Mesodermal cell (in vitro differentiated cells): ENCODE data around the gene PROKR1.
"Not testable (repeated sequence)": the region's sequence is repeated elsewhere in the genome, so short reads cannot be mapped to it uniquely, and the experiment has no call there.

ENCODE experiments used
- H3K27ac ChIP-seq: 2 replicates; pipeline ENCODE4 v1.7.0; 2013; ENCODE audit warnings: mild to moderate bottlenecking, low read depth, low read length, moderate library complexity; ENCODE audit not compliant: severe bottlenecking
- H3K36me3 ChIP-seq: 2 replicates; pipeline ENCODE4 v1.7.1; 2013; ENCODE audit warnings: mild to moderate bottlenecking, low read length, moderate library complexity; ENCODE audit not compliant: control insufficient read depth, insufficient read depth
- H3K4me1 ChIP-seq: one replicate; pipeline ENCODE4 v1.7.1; 2013; ENCODE audit warnings: mild to moderate bottlenecking, low read length; ENCODE audit not compliant: insufficient read depth, control insufficient read depth, poor library complexity, severe bottlenecking
- H3K4me3 ChIP-seq: 2 replicates; pipeline ENCODE4 v1.7.0; 2013; ENCODE audit warnings: low read length, control low read depth, mild to moderate bottlenecking; ENCODE audit not compliant: insufficient read depth, poor library complexity, severe bottlenecking; ENCODE audit errors: extremely low read depth
- H3K9me3 ChIP-seq: 2 replicates; pipeline ENCODE4 v1.7.1; 2013; ENCODE audit warnings: mild to moderate bottlenecking, low read length, moderate library complexity; ENCODE audit not compliant: control insufficient read depth
- WGBS, 2 experiments: methylation state at CpG; one replicate each; pipeline ENCODE4 v1.1.5; 2013; ENCODE audit warnings: missing lambda C conversion rate in 2 of 2; ENCODE audit not compliant: insufficient coverage in 2 of 2; 5-methylcytosine and 5-hydroxymethylcytosine counted together

PROKR1 gene

GRCh38 chr2:68677837-68678236 lies 34.5 kb downstream of the PROKR1 start:
- H3K4me3 ChIP-seq = not testable (repeated sequence)
- no CpG with 5 or more reads among the region's 3 CpGs for WGBS, 2 experiments

DNA sequence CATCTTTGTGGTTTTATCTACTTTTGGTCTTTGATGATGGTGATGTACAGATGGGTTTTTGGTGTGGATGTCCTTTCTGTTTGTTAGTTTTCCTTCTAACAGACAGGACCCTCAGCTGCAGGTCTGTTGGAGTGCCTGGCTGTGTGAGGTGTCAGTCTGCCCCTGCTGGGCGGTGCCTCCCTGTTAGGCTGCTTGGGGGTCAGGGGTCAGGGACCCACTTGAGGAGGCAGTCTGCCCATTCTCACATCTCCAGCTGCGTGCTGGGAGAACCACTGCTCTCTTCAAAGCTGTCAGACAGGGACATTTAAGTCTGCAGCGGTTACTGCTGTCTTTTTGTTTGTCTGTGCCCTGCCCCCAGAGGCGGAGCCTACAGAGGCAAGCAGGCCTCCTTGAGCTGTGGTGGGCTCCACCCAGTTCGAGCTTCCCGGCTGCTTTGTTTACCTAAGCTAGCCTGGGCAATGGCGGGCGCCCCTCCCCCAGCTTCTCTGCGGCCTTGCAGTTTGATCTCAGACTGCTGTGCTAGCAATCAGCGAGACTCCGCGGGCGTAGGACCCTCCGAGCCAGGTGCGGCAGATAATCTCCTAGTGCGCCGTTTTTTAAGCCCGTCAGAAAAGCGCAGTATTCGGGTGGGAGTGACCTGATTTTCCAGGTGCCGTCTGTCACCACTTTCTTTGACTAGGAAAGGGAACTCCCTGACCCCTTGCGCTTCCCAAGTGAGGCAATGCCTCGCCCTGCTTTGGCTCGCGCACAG lies 36.0 kb downstream of the PROKR1 start:
- H3K9me3 ChIP-seq, H3K27ac ChIP-seq, H3K4me1 ChIP-seq, H3K36me3 ChIP-seq, H3K4me3 ChIP-seq: not testable (repeated sequence)
- 51 to 55% methylated on average over 18 to 19 of the region's 25 CpGs for WGBS, 2 experiments

More at GRCh38 chr2:68677837-68678236, 34.5 kb downstream of the PROKR1 start:
- H3K9me3 ChIP-seq, H3K36me3 ChIP-seq, H3K4me1 ChIP-seq, H3K27ac ChIP-seq: not testable (repeated sequence)

GRCh38 chr2:68679917-68680267 lies 36.5 kb downstream of the PROKR1 start:
- H3K4me1 ChIP-seq, H3K27ac ChIP-seq, H3K4me3 ChIP-seq, H3K9me3 ChIP-seq, H3K36me3 ChIP-seq: not testable (repeated sequence)
- WGBS, 2 experiments = 90 to 95% methylated on average over 2 to 4 of the region's 9 CpGs

DNA sequence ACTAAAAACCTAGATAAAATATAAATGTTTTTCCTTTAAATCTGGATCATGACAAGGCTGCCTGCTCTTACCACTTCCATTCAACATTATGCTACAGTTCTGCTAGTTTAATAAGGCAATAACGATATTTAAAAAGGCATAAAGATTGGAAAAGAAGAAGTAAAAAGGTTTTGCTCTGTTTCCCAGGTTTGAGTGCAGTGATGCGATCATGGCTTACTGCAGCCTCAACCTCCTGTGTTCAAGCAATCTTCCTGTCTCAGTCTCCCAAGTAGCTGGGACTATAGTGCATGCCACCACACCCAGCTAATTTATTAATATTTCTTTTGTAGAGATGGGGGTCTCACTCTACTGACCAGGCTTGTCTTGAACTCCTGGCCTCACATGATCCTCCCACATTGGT lies 40.8 kb downstream of the PROKR1 start:
- Histone ChIP-seq H3K9me3 (no peaks in the 10 kb centered on the region), H3K4me1 (no peaks in the 10 kb centered on the region), H3K36me3 (no peaks in the 10 kb centered on the region), H3K4me3 (no peak overlapping the region), H3K27ac (no peak overlapping the region)
- WGBS, 2 experiments = 60 to 83% methylated on average over 1 of the region's 2 CpGs

- Histone ChIP-seq H3K9me3 (no peaks in the 10 kb centered on the region), H3K4me1 (peaks cover 5% of the 10 kb centered on the region), H3K4me3 (no peak overlapping the region), H3K27ac (no peak overlapping the region), H3K36me3 (no peaks in the 10 kb centered on the region)
- WGBS, 2 experiments = 54 to 63% methylated on average over 3 to 4 of the region's 5 CpGs
Observed at GRCh38 chr2:68686178-68686577, 42.8 kb downstream of the PROKR1 start.

DNA sequence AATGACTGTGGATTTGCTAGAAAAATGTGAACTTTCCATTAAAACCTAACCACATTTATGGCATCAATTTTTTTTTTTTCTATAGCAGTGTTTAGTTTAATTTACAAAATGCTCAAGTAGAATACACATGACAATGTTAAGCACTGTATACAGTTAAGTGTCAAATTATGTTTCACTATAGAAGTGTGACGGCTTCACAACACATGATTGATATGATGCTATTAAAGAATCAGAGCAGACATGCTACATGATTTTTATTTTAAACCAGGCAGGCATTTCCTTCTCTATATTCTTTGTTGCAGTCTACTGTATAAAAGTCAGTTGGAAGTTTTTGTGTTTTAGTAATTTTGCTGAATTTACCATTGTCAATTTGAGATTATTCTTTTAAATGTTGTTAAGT lies 43.6 kb downstream of the PROKR1 start:
- 100% methylated on average over 1 of the region's 1 CpG; no CpG with 5 or more reads in 1 of the 2 experiments for WGBS, 2 experiments
- H3K4me3 ChIP-seq = no peak overlapping the region
- H3K27ac ChIP-seq = no peak overlapping the region
- peaks cover 5% of the 10 kb centered on the region for H3K4me1 ChIP-seq
- H3K36me3 ChIP-seq = no peaks in the 10 kb centered on the region
- H3K9me3 ChIP-seq = no peaks in the 10 kb centered on the region

DNA sequence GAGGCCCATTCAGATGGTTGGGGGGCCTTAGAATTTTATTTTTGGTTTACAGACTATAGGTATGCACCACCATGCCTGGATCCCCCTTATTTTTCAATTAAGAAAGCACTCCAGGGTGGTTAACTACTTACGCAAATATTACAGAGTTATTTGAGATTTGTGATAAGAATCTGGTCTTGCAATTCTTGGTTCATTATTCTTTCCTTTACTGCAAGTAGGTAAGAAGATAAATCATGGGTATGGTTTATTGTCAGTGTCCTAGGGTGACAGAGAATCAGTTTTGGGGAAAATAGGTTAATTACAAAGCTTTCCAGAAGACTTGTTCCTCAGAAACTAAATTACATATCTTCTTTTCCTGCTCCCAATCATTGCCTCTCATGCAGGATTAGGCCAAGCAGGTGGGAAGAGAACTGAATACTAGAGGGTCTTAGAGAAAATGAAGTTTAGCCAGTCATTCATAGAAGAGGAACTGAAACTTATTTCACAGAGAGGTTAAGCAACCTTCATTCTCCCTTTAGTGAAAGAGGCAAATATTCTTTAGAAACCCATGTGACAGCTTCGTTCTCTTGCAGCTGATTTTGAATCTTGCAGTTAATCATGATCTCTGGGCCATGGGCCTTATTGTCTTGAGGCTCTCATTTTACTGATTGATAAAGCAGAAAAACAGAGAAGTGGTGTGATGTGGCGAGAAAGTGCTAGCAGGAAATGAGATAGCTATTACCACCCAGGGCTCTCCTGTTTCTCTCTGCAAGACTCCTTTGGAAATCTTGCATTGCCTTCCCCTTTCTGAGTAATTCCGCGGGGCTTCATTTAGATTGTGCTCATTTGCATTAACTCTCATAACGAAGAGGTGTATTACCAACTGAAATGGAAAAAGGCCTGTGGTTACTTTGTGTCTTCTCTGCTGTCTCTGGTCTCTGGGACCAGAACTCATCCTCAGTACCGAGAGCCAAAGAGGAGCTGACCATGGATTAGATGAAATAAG lies 46.5 kb downstream of the PROKR1 start:
- Histone ChIP-seq H3K4me3 (no peak overlapping the region), H3K4me1 (peaks cover 5% of the 10 kb centered on the region), H3K36me3 (no peaks in the 10 kb centered on the region), H3K9me3 (no peaks in the 10 kb centered on the region), H3K27ac (no peak overlapping the region)
- WGBS, 2 experiments = 43 to 48% methylated on average over 4 to 5 of the region's 7 CpGs

DNA sequence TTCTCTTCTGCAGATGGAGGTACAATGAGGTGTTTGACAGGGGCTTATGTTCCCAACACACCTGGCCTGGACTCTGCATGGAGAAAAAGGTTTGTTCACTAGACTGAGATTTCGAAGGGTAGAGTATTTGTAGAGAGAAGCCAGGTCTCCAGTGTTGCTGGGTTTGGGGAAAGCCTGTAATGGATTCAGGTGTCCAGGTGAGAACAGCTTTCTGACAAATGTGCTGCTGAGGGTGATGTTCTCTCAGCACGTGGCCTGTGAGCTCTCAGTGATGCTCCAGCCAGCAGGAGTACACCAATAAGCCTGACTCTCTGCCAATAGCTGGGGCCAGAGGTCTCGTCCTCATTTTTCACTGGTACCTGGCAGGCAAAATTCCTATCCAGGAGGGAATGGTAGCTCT lies 47.5 kb downstream of the PROKR1 start:
- Histone ChIP-seq H3K9me3 (no peaks in the 10 kb centered on the region), H3K27ac (no peak overlapping the region), H3K4me3 (no peak overlapping the region), H3K36me3 (no peaks in the 10 kb centered on the region), H3K4me1 (peaks cover 5% of the 10 kb centered on the region)
- 88% methylated on average over 2 of the region's 3 CpGs for WGBS, 2 experiments

DNA sequence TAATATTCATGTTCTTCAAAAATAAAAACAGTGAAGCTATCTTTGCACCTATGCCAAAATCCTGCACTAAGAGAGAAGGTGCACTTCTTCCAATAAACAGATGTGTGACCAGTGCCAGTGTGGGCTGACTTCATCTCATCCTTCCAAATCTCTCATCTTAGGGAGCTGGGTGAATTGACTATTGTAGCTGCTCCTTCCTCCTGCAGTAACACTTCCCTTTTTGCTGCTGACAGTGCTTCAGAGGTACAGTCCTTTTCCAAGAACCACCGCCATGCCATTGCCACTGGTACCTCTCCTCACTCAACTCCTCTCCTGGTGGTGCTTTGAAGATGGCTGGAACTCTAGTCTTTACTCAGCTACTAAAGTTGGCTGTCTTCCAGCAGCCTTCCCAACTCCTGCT lies 49.1 kb downstream of the PROKR1 start:
- H3K4me3 ChIP-seq = no peak overlapping the region
- H3K9me3 ChIP-seq = no peaks in the 10 kb centered on the region
- H3K36me3 ChIP-seq = no peaks in the 10 kb centered on the region
- no peak overlapping the region for H3K27ac ChIP-seq
- H3K4me1 ChIP-seq = peaks cover 5% of the 10 kb centered on the region
- WGBS, 2 experiments = 83 to 100% methylated on average over 1 of the region's 1 CpG

- no peak overlapping the region for H3K4me3 ChIP-seq
- H3K36me3 ChIP-seq = no peaks in the 10 kb centered on the region
- H3K9me3 ChIP-seq = no peaks in the 10 kb centered on the region
- H3K27ac ChIP-seq = no peak overlapping the region
- WGBS, 2 experiments = 84 to 92% methylated on average over 2 of the region's 2 CpGs
- H3K4me1 ChIP-seq = peaks cover 5% of the 10 kb centered on the region
Observed at GRCh38 chr2:68693951-68694350, 50.6 kb downstream of the PROKR1 start.

DNA sequence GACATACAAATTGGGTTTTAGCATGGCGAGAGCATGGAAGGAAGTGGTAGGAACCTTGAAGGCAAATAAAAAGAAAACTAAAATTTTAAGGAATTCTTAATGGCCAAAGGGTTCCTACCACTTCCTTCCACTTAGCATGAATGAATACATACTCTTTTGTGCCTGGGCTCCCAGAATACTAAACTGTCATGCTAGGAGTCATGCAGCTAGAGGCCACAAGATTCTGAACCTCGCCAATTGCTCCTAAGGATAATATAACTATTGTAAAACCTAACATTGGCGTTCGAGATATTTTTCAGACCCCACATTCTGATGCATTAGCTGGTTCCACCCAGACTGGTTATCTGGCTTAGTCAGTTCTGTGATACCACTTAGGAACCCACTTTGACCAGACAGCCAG lies 52.6 kb downstream of the PROKR1 start:
- no peaks in the 10 kb centered on the region for H3K36me3 ChIP-seq
- no peaks in the 10 kb centered on the region for H3K4me1 ChIP-seq
- 88 to 92% methylated on average over 2 to 4 of the region's 4 CpGs for WGBS, 2 experiments
- no peak overlapping the region for H3K27ac ChIP-seq
- peaks cover 7% of the 10 kb centered on the region for H3K9me3 ChIP-seq
- H3K4me3 ChIP-seq = no peak overlapping the region
